ENCODE results near the gene CNGB1. TPM values are rescaled to one million over a fixed set of nuclear protein-coding genes. Genes with fewer than 3 reads are reported as not detected.
A peak's percentile ranks its signal among the peaks of the same experiment; 100 is the strongest.
"Not testable (repeated sequence)": the region's sequence is repeated elsewhere in the genome, so short reads cannot be mapped to it uniquely, and the experiment has no call there.

The CNGB1 gene
- total RNA-seq, 1 donor from 2014 or later, result under 0.01 TPM

DNA sequence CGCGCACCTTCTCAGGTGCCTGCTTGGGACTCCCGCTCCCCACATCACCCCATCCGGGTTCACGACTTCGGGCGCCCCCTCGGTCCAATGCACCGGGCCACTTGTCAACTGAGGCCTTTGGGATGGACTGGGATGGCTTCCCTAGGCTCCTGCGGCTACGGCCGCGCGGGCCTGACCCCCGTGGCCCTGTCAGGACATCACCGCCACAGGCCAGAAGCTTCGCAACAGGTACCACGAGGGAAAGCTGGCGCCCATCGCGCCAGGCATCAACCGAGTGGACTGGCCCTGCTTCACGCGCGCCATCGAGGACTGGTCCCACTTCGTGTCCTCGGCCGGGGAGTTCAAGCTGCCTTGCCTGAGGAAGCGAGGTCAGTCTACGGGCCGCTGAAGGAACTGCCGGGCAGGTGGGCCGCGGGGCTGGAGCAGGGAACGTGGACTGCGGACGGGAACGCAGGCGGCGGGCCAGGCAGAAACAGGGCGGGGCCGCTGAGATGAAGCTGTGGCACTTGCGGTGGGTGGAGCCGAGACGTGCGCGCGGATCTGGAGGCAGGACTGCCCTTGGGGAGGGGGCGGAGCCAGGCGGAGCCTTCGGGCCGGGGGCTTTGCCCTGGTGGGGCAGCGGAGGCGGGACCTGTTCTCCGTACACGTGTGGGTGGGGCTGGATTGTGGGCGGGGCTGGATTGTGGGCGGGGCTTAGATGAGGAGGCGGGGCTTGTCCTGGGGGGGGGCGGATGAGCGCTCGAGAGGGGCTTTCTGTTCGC is 13.7 kb upstream of the CNGB1 start:
- Histone ChIP-seq H3K4me3 (ENCODE audit: low read depth, low read length) (peak overlapping the region; percentile 65), H3K27me3 (ENCODE audit: control insufficient read depth, insufficient read depth, low read length) (no peaks in the 10 kb centered on the region), H3K36me3 (ENCODE audit: control insufficient read depth, insufficient read depth, low read length) (no peaks in the 10 kb centered on the region)
- DNase-seq (ENCODE audit: low read depth) (peak; percentile 83), FAIRE-seq (no peak)
- TF ChIP-seq, protein P1, sequence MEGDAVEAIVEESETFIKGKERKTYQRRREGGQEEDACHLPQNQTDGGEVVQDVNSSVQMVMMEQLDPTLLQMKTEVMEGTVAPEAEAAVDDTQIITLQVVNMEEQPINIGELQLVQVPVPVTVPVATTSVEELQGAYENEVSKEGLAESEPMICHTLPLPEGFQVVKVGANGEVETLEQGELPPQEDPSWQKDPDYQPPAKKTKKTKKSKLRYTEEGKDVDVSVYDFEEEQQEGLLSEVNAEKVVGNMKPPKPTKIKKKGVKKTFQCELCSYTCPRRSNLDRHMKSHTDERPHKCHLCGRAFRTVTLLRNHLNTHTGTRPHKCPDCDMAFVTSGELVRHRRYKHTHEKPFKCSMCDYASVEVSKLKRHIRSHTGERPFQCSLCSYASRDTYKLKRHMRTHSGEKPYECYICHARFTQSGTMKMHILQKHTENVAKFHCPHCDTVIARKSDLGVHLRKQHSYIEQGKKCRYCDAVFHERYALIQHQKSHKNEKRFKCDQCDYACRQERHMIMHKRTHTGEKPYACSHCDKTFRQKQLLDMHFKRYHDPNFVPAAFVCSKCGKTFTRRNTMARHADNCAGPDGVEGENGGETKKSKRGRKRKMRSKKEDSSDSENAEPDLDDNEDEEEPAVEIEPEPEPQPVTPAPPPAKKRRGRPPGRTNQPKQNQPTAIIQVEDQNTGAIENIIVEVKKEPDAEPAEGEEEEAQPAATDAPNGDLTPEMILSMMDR (IDR thresholded peaks at IDR 0.05; ENCODE audit: insufficient read depth, low read length, severe bottlenecking), result no peak

DNA sequence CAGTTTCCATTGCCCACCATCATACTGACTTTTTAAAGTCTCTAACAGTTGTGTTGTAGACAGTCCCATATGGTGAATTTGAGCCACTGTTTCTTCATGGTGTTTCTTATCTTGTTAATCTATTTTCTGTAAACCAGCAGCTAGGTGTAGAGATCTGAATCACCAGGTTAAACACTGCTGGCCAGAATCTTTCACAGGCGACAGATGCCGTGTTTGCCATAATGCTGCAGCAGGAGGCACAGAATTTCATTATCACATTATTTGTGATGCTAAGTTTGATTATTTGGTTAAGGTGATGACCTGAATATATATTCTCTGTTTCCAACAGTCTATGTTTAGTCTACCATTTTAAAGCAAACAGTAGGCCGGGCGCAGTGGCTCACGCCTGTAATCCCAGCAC is 11.5 kb upstream of the CNGB1 start:
- TF ChIP-seq, protein P1 (IDR thresholded peaks at IDR 0.05; ENCODE audit: insufficient read depth, low read length, severe bottlenecking), result no peak
- H3K4me3 ChIP-seq (ENCODE audit: low read depth, low read length), result no peak overlapping the region
- FAIRE-seq, result no peak
- H3K27me3 ChIP-seq (ENCODE audit: control insufficient read depth, insufficient read depth, low read length), result no peaks in the 10 kb centered on the region
- H3K36me3 ChIP-seq (ENCODE audit: control insufficient read depth, insufficient read depth, low read length), result no peaks in the 10 kb centered on the region
- DNase-seq (ENCODE audit: low read depth), result no peak

DNA sequence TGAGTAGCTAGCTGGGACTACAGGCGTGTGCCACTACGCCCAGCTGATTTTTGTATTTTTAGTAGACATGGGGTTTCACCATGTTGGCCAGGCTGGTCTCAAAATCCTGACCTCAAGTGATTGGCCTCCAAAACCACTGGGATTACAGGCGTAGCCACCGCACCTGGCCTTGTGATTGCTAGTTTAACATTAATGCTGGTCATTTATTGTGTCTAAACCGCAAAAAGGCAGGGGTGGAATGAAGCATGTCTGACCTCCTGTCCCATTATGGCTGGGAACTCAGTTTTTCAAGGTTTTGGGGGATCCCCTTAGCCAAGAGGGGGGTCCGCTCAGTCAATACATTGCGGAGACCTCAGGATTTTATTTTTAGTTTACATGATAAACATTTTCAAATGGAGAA is 10.7 kb upstream of the CNGB1 start:
- no peak for FAIRE-seq

DNA sequence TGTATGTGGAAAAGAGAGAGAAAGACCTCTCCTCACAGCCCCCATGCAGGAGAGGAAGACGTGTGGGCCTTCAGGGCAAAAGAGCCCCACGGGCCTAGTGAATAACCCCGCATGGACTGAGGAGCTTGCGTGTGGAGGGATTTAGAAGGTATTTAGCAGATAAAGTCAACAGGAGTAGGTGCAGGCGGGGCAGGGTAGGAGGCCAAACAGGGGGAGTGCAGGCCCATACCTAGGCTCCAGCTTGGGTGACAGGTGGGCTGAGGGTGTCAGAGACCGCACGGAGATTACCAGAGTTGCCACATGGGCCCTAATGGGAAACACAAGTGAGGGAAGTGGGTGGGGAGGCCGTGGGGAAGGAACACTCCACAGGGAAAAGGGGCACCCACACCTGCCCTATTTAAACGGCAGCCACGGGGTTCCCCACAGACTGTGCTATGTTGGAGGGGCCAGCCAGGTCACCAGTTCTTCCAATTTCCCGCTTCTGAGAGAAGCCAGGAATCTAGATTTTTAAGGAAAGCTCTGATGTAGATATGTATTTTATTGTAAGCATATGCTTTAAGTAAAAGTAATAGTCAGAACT is 8.2 kb upstream of the CNGB1 start:
- no peak for FAIRE-seq
- H3K27me3 ChIP-seq (ENCODE audit: control insufficient read depth, insufficient read depth, low read length), result no peaks in the 10 kb centered on the region
- TF ChIP-seq, protein P1 (IDR thresholded peaks at IDR 0.05; ENCODE audit: insufficient read depth, low read length, severe bottlenecking), result no peak

More for the DNA sequence above, 10.7 kb upstream of the CNGB1 start:
- no peak for DNase-seq (ENCODE audit: low read depth)
- TF ChIP-seq, protein P1 (IDR thresholded peaks at IDR 0.05; ENCODE audit: insufficient read depth, low read length, severe bottlenecking), result no peak
- Histone ChIP-seq H3K4me3 (ENCODE audit: low read depth, low read length) (no peak overlapping the region), H3K27me3 (ENCODE audit: control insufficient read depth, insufficient read depth, low read length) (no peaks in the 10 kb centered on the region), H3K36me3 (ENCODE audit: control insufficient read depth, insufficient read depth, low read length) (no peaks in the 10 kb centered on the region)

DNA sequence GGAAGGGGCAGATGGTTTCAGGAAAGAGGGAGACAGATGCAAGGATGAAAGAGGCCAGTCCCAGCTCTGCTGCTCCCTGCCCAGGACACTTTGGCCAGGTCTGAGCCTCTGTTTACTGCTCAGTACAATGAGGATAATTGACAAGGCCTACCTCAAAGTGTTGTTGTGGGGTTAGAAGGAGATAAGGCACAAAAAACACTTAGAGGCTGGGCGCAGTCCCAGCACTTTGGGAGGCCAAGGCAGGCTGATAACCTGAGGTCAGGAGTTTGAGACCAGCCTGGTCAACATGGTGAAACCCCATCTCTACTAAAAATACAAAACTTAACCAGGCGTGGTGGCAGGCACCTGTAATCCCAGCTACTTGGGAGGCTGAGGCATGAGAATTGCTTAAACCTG is 7.1 kb upstream of the CNGB1 start:
- DNase-seq (ENCODE audit: low read depth); H3K36me3 ChIP-seq (ENCODE audit: control insufficient read depth, insufficient read depth, low read length); H3K27me3 ChIP-seq (ENCODE audit: control insufficient read depth, insufficient read depth, low read length); H3K4me3 ChIP-seq (ENCODE audit: low read depth, low read length); FAIRE-seq: not testable (repeated sequence)

More for the DNA sequence above, 8.2 kb upstream of the CNGB1 start:
- DNase-seq (ENCODE audit: low read depth), result no peak
- H3K36me3 ChIP-seq (ENCODE audit: control insufficient read depth, insufficient read depth, low read length), result no peaks in the 10 kb centered on the region
- H3K4me3 ChIP-seq (ENCODE audit: low read depth, low read length), result no peak overlapping the region

DNA sequence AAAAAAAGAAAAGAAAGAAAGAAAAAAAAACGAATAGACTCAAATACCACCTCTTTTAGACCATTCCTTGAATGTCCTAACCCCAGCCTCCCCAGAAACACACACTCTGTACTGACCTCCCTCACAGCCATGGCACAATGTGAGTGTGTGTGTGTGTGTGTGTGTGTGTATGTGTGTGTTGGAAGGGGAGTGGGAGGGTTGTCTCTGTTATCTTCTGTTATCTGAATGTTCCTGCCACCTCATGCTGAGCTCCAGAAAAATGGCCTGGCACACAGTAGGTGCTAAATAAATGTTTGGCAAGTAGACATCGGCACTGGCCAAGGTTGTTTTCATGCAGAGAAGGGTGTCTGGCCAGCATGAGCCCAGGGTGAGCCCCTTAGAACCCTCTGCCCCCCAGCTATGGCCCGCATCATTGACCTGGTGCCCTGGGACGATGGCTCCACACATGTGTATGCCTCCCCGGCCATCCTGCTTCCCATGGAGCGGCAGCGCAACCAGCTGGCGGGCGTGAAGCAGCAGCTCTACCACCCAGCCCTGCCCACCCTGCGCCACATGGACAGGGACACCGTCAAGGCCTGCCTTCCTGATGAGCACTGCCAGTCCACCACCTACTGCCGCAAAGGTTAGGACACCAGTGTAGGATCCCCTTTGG is 6.6 kb upstream of the CNGB1 start:
- Histone ChIP-seq H3K27me3 (ENCODE audit: control insufficient read depth, insufficient read depth, low read length) (no peaks in the 10 kb centered on the region), H3K36me3 (ENCODE audit: control insufficient read depth, insufficient read depth, low read length) (no peaks in the 10 kb centered on the region), H3K4me3 (ENCODE audit: low read depth, low read length) (no peak overlapping the region)
- FAIRE-seq, result no peak
- TF ChIP-seq, protein P1 (IDR thresholded peaks at IDR 0.05; ENCODE audit: insufficient read depth, low read length, severe bottlenecking), result no peak
- DNase-seq (ENCODE audit: low read depth), result no peak

All from bronchial epithelial cell (primary cell).